SK-N-SH (cell line): ENCODE data around the gene REELD1.

Source experiments
- CHD2 ChIP-seq: fragments of 150-350 bp; IDR thresholded peaks from 2 replicates; pipeline ENCODE4 v1.6.1; 2018; ENCODE audit warnings: low read length; ENCODE audit not compliant: partially characterized antibody
- EZH2phosphoT487 ChIP-seq: fragments of 200-600 bp; sonication (generic); IDR thresholded peaks from 2 replicates; pipeline ENCODE4 v1.6.1; 2017; ENCODE audit warnings: low read depth, mixed run types, mild to moderate bottlenecking, antibody characterized with exemption, moderate library complexity, borderline replicate concordance
- GABPA ChIP-seq: IDR thresholded peaks from 2 replicates; pipeline ENCODE4 v1.4.0; 2012; ENCODE audit warnings: low read depth, mild to moderate bottlenecking
- RAD21 ChIP-seq: IDR thresholded peaks from 2 replicates; pipeline ENCODE4 v1.6.1; 2012; ENCODE audit warnings: mild to moderate bottlenecking, low read length
- SIN3A ChIP-seq: IDR thresholded peaks from 2 replicates; pipeline ENCODE4 v1.6.1; 2012; ENCODE audit warnings: low read depth, mild to moderate bottlenecking, low read length, moderate library complexity, borderline replicate concordance
- TAF1 ChIP-seq: IDR thresholded peaks from 2 replicates; pipeline ENCODE4 v1.6.1; 2012; ENCODE audit warnings: low read depth, mild to moderate bottlenecking, low read length, moderate library complexity, borderline replicate concordance
- TF ChIP-seq, protein P1 (sequence below): IDR thresholded peaks from 2 replicates; pipeline ENCODE4 v1.4.0; 2012; ENCODE audit warnings: low read depth
- TF ChIP-seq, protein P2 (sequence below): fragments of 200-600 bp; sonication (generic); IDR thresholded peaks from 2 replicates; pipeline ENCODE4 v1.6.1; 2017; ENCODE audit warnings: antibody characterized with exemption, mild to moderate bottlenecking, moderate library complexity
- TF ChIP-seq, protein P3 (sequence below): fragments of 150-350 bp; IDR thresholded peaks from 2 replicates; pipeline ENCODE4 v1.6.1; 2017; ENCODE audit warnings: antibody characterized with exemption, low read length, low read depth, borderline replicate concordance

DNA sequence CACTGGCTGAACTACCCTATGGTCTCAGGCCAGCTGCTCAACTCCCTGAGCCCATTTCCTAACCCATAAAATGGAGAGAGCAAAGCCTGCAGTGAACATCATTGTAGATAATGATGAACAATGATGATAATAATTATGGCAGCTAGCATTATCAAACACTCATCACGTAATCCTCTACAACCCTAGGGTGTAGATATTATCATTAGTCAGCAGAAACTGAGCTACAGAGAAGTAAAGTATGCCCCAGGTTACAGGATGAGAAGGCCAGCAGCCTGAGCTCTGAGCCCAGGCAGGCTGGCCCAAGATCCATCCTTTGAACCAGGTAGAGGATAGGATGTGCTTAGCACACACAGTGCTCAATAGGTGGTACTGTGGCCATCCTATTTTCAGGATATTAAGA, 43.2 kb downstream of the REELD1 start:
- TF ChIP-seq, protein P1, sequence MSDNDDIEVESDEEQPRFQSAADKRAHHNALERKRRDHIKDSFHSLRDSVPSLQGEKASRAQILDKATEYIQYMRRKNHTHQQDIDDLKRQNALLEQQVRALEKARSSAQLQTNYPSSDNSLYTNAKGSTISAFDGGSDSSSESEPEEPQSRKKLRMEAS = no peak
- TF ChIP-seq, protein P2, sequence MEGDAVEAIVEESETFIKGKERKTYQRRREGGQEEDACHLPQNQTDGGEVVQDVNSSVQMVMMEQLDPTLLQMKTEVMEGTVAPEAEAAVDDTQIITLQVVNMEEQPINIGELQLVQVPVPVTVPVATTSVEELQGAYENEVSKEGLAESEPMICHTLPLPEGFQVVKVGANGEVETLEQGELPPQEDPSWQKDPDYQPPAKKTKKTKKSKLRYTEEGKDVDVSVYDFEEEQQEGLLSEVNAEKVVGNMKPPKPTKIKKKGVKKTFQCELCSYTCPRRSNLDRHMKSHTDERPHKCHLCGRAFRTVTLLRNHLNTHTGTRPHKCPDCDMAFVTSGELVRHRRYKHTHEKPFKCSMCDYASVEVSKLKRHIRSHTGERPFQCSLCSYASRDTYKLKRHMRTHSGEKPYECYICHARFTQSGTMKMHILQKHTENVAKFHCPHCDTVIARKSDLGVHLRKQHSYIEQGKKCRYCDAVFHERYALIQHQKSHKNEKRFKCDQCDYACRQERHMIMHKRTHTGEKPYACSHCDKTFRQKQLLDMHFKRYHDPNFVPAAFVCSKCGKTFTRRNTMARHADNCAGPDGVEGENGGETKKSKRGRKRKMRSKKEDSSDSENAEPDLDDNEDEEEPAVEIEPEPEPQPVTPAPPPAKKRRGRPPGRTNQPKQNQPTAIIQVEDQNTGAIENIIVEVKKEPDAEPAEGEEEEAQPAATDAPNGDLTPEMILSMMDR = no peak
- no peak for TF ChIP-seq EZH2phosphoT487
- no peak for TF ChIP-seq GABPA
- TF ChIP-seq RAD21 = no peak
- TF ChIP-seq CHD2 = no peak
- TF ChIP-seq, protein P3, sequence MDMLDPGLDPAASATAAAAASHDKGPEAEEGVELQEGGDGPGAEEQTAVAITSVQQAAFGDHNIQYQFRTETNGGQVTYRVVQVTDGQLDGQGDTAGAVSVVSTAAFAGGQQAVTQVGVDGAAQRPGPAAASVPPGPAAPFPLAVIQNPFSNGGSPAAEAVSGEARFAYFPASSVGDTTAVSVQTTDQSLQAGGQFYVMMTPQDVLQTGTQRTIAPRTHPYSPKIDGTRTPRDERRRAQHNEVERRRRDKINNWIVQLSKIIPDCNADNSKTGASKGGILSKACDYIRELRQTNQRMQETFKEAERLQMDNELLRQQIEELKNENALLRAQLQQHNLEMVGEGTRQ = no peak
- no peak for TF ChIP-seq TAF1
- no peak for TF ChIP-seq SIN3A
